RWPE2 (cell line): ENCODE results near the gene PIGC.

Experiments used
- ATAC-seq: fragments of 200-7000 bp; cut with Tn5 transposase; 3 replicates; pipeline ENCODE4 v1.9.1; 2021; ENCODE audit warnings: low read depth
- DNase-seq: peaks from one replicate; pipeline ENCODE4 v3.0.0-alpha.2; 2020; ENCODE audit warnings: low spot score
- H3K27ac ChIP-seq: fragments of 450-650 bp; 2 replicates; pipeline ENCODE4 v1.5.1; 2017; ENCODE audit warnings: mild to moderate bottlenecking; ENCODE audit not compliant: poor library complexity, severe bottlenecking
- H3K27me3 ChIP-seq: fragments of 250-450 bp; sonication (Bioruptor Pico); 2 replicates; pipeline ENCODE4 v1.5.1; 2021; ENCODE audit warnings: mild to moderate bottlenecking, moderate library complexity; ENCODE audit not compliant: insufficient read depth, poor library complexity, severe bottlenecking
- H3K36me3 ChIP-seq: fragments of 250-450 bp; sonication (Bioruptor Pico); 2 replicates; pipeline ENCODE4 v1.5.1; 2020; ENCODE audit warnings: low read depth, mild to moderate bottlenecking, moderate library complexity
- H3K4me1 ChIP-seq: fragments of 250-450 bp; sonication (Bioruptor Pico); 2 replicates; pipeline ENCODE4 v1.5.1; 2021; ENCODE audit warnings: mild to moderate bottlenecking, moderate library complexity; ENCODE audit not compliant: insufficient read depth, poor library complexity, severe bottlenecking
- H3K4me3 ChIP-seq: fragments of 250-450 bp; sonication (Bioruptor Pico); 2 replicates; pipeline ENCODE4 v1.5.1; 2021; ENCODE audit warnings: mild to moderate bottlenecking, moderate library complexity; ENCODE audit not compliant: severe bottlenecking
- H3K9me3 ChIP-seq: fragments of 250-450 bp; sonication (Bioruptor Pico); 2 replicates; pipeline ENCODE4 v1.5.1; 2021; ENCODE audit warnings: mild to moderate bottlenecking, moderate library complexity; ENCODE audit not compliant: severe bottlenecking
- CTCF ChIP-seq: fragments of 450-650 bp; IDR thresholded peaks from one replicate; pipeline ENCODE4 v1.5.1; 2017; ENCODE audit warnings: mild to moderate bottlenecking, moderate library complexity; ENCODE audit not compliant: poor library complexity, severe bottlenecking

Gene PIGC

GRCh38 chr1:172480431-172480830, 36.6 kb upstream of the PIGC start:
- Histone ChIP-seq H3K9me3 (no peaks in the 10 kb centered on the region), H3K4me3 (no peak overlapping the region), H3K27me3 (no peaks in the 10 kb centered on the region), H3K27ac (no peak overlapping the region), H3K4me1 (peaks cover 26% of the 10 kb centered on the region), H3K36me3 (no peaks in the 10 kb centered on the region)
- no peak for ATAC-seq
- no peak for TF ChIP-seq CTCF
- DNase-seq, result no peak

GRCh38 chr1:172478485-172478884, 34.6 kb upstream of the PIGC start:
- Histone ChIP-seq H3K36me3 (no peaks in the 10 kb centered on the region), H3K4me1 (peaks cover 28% of the 10 kb centered on the region), H3K9me3 (no peaks in the 10 kb centered on the region), H3K27me3 (no peaks in the 10 kb centered on the region), H3K27ac (peak overlapping the region; percentile 44), H3K4me3 (no peak overlapping the region)
- TF ChIP-seq CTCF, result no peak
- ATAC-seq (peak; percentile 37; the same call in 1 of the 3 replicates), DNase-seq (no peak)

- DNase-seq, result no peak
- Histone ChIP-seq H3K27ac (peak overlapping the region; percentile 44), H3K27me3 (no peaks in the 10 kb centered on the region), H3K4me1 (peaks cover 28% of the 10 kb centered on the region), H3K36me3 (no peaks in the 10 kb centered on the region), H3K9me3 (no peaks in the 10 kb centered on the region), H3K4me3 (no peak overlapping the region)
- no peak for TF ChIP-seq CTCF
- no peak for ATAC-seq
Observed at GRCh38 chr1:172477741-172478140, 33.9 kb upstream of the PIGC start.

- H3K27me3 ChIP-seq, result no peaks in the 10 kb centered on the region
- peaks cover 28% of the 10 kb centered on the region for H3K4me1 ChIP-seq
- no peaks in the 10 kb centered on the region for H3K9me3 ChIP-seq
- DNase-seq (no peak), ATAC-seq (no peak)
- no peak for TF ChIP-seq CTCF
- no peak overlapping the region for H3K4me3 ChIP-seq
- no peaks in the 10 kb centered on the region for H3K36me3 ChIP-seq
- peak overlapping the region; percentile 44 for H3K27ac ChIP-seq
Observed at GRCh38 chr1:172477216-172477615, 33.3 kb upstream of the PIGC start.

GRCh38 chr1:172476218-172476811, 32.4 kb upstream of the PIGC start:
- H3K27me3 ChIP-seq, result no peaks in the 10 kb centered on the region
- ATAC-seq, result peak; percentile 93
- TF ChIP-seq CTCF, result no peak
- H3K36me3 ChIP-seq, result no peaks in the 10 kb centered on the region
- peak overlapping the region; percentile 44 for H3K27ac ChIP-seq
- no peaks in the 10 kb centered on the region for H3K9me3 ChIP-seq
- peaks cover 28% of the 10 kb centered on the region for H3K4me1 ChIP-seq
- DNase-seq, result peak; percentile 74
- H3K4me3 ChIP-seq, result no peak overlapping the region
